Mesenchymal stem cell (in vitro differentiated cells and primary cell): Measurements from ENCODE around the gene COPS9.

Experiments used
- DNase-seq: peaks from one replicate; pipeline ENCODE4 v3.0.0-alpha.2; 2013
- H2AFZ ChIP-seq: one replicate; pipeline ENCODE4 v1.6.1; 2013; ENCODE audit warnings: low read depth, mild to moderate bottlenecking, control low read depth, inconsistent platforms, low read length, moderate library complexity
- H2AK5ac ChIP-seq: 2 replicates; pipeline ENCODE4 v1.6.1; 2013; ENCODE audit warnings: low read length, moderate library complexity, mild to moderate bottlenecking, inconsistent platforms; ENCODE audit not compliant: severe bottlenecking
- H2BK120ac ChIP-seq: one replicate; pipeline ENCODE4 v1.6.1; 2013; ENCODE audit warnings: low read depth, mild to moderate bottlenecking, inconsistent platforms, low read length, moderate library complexity
- H2BK12ac ChIP-seq, 2 experiments: one replicate each; pipeline ENCODE4 v1.6.1; 2013; ENCODE audit warnings: inconsistent platforms in 2 of 2, low read length in 2 of 2, mild to moderate bottlenecking in 2 of 2, moderate library complexity in 2 of 2, control low read depth in 1 of 2
- H2BK15ac ChIP-seq: one replicate; pipeline ENCODE4 v1.6.1; 2013; ENCODE audit warnings: mild to moderate bottlenecking, low read depth, inconsistent platforms; ENCODE audit not compliant: poor library complexity, severe bottlenecking
- H2BK5ac ChIP-seq: 2 replicates; pipeline ENCODE4 v1.6.1; 2013; ENCODE audit warnings: low read depth, mild to moderate bottlenecking, low read length, control low read depth, inconsistent platforms; ENCODE audit not compliant: poor library complexity, severe bottlenecking
- H3K14ac ChIP-seq, 2 experiments: one replicate each; pipeline ENCODE4 v1.6.1; 2013; ENCODE audit warnings: inconsistent platforms in 2 of 2, low read length in 2 of 2, control low read depth in 1 of 2, mild to moderate bottlenecking in 1 of 2, moderate library complexity in 1 of 2
- H3K18ac ChIP-seq, 2 experiments: one replicate each; pipeline ENCODE4 v1.6.1; 2013; ENCODE audit warnings: inconsistent platforms in 2 of 2, low read length in 2 of 2, control low read depth in 1 of 2, low read depth in 1 of 2, mild to moderate bottlenecking in 1 of 2
- H3K23ac ChIP-seq, 2 experiments: one replicate each; pipeline ENCODE4 v1.6.1; 2013; ENCODE audit warnings: inconsistent platforms in 2 of 2, low read length in 2 of 2, mild to moderate bottlenecking in 2 of 2, moderate library complexity in 2 of 2, control low read depth in 1 of 2
- H3K27ac ChIP-seq: 2 replicates; pipeline ENCODE4 v1.5.1; 2013; ENCODE audit warnings: mild to moderate bottlenecking, moderate library complexity, low read length, control low read depth, inconsistent platforms; ENCODE audit not compliant: poor library complexity, severe bottlenecking
- H3K27me3 ChIP-seq, 2 experiments: 2 replicates each; pipeline versions ENCODE4 v1.6.1 to v1.7.0; 2013; ENCODE audit warnings: low read length in 2 of 2, mild to moderate bottlenecking in 2 of 2, moderate library complexity in 2 of 2, control low read depth in 1 of 2, inconsistent platforms in 1 of 2; ENCODE audit not compliant: control insufficient read depth in 1 of 2, insufficient read depth in 1 of 2
- H3K36me3 ChIP-seq, 2 experiments: 2 replicates each; pipeline versions ENCODE4 v1.6.1 to v1.7.0; 2013; ENCODE audit warnings: low read length in 2 of 2, control low read depth in 1 of 2, inconsistent platforms in 1 of 2, low read depth in 1 of 2, mild to moderate bottlenecking in 1 of 2; ENCODE audit not compliant: insufficient read depth in 2 of 2, control insufficient read depth in 1 of 2
- H3K4ac ChIP-seq, 2 experiments: one replicate each; pipeline ENCODE4 v1.6.1; 2013; ENCODE audit warnings: inconsistent platforms in 2 of 2, low read length in 2 of 2, mild to moderate bottlenecking in 2 of 2, moderate library complexity in 2 of 2, control low read depth in 1 of 2, low read depth in 1 of 2
- H3K4me1 ChIP-seq: 2 replicates; pipeline ENCODE4 v1.6.1; 2013; ENCODE audit warnings: low read depth, low read length, control low read depth; ENCODE audit not compliant: control insufficient read depth, insufficient read depth
- H3K4me2 ChIP-seq: 2 replicates; pipeline ENCODE4 v1.6.1; 2013; ENCODE audit warnings: low read length, mild to moderate bottlenecking, inconsistent platforms; ENCODE audit not compliant: poor library complexity, severe bottlenecking
- H3K4me3 ChIP-seq, 2 experiments: 2 replicates each; pipeline versions ENCODE4 v1.5.1 to v1.7.0; 2013; ENCODE audit warnings: low read length in 2 of 2, mild to moderate bottlenecking in 2 of 2, control low read depth in 1 of 2, low read depth in 1 of 2; ENCODE audit not compliant: insufficient read depth in 1 of 2
- H3K79me1 ChIP-seq: replicated peaks from 2 replicates; pipeline ENCODE4 v1.6.1; 2013; ENCODE audit warnings: mild to moderate bottlenecking, control low read depth, low read length, inconsistent platforms; ENCODE audit not compliant: poor library complexity, severe bottlenecking
- H3K9ac ChIP-seq: 2 replicates; pipeline ENCODE4 v1.7.0; 2013; ENCODE audit warnings: mild to moderate bottlenecking, low read length, moderate library complexity
- H3K9me3 ChIP-seq: 2 replicates; pipeline ENCODE4 v1.7.0; 2013; ENCODE audit warnings: mild to moderate bottlenecking, low read length; ENCODE audit not compliant: control insufficient read depth
- H4K8ac ChIP-seq: one replicate; pipeline ENCODE4 v1.6.1; 2013; ENCODE audit warnings: inconsistent platforms, mild to moderate bottlenecking, low read length, moderate library complexity
- H4K91ac ChIP-seq: one replicate; pipeline ENCODE4 v1.6.1; 2013; ENCODE audit warnings: mild to moderate bottlenecking, low read length, inconsistent platforms
- WGBS: methylation state at CpG from one replicate; pipeline ENCODE4 v1.1.7; 2013; ENCODE audit warnings: mixed read lengths; 5-methylcytosine and 5-hydroxymethylcytosine counted together

The COPS9 gene

GRCh38 chr2:240170883-240171282 is 34.8 kb upstream of the COPS9 start:
- H2AFZ ChIP-seq = no peak overlapping the region
- H2BK120ac ChIP-seq = no peak overlapping the region
- no peak overlapping the region for H2AK5ac ChIP-seq
- H3K9ac ChIP-seq = no peak overlapping the region
- H3K23ac ChIP-seq = no peak overlapping the region
- H4K8ac ChIP-seq = no peak overlapping the region
- H3K27ac ChIP-seq = no peak overlapping the region
- no peak overlapping the region for H4K91ac ChIP-seq
- H3K79me1 ChIP-seq = no peaks in the 10 kb centered on the region
- H3K9me3 ChIP-seq = peaks cover 4% of the 10 kb centered on the region
- H3K36me3 ChIP-seq = no peaks in the 10 kb centered on the region
- H3K4me1 ChIP-seq = no peaks in the 10 kb centered on the region
- no peak overlapping the region for H3K14ac ChIP-seq
- no peak overlapping the region for H3K4me3 ChIP-seq
- DNase-seq = no peak
- WGBS = 58% methylated on average over 1 of the region's 3 CpGs
- no peak overlapping the region for H2BK15ac ChIP-seq
- H3K18ac ChIP-seq = no peak overlapping the region
- H2BK12ac ChIP-seq = no peak overlapping the region
- H2BK5ac ChIP-seq = no peak overlapping the region
- no peak overlapping the region for H3K4ac ChIP-seq
- peaks cover 0 to 83% of the 10 kb centered on the region in 2 experiments for H3K27me3 ChIP-seq
- no peak overlapping the region for H3K4me2 ChIP-seq

GRCh38 chr2:240170354-240170735 is 34.2 kb upstream of the COPS9 start:
- H3K36me3 ChIP-seq = no peaks in the 10 kb centered on the region
- no peak overlapping the region for H3K4me3 ChIP-seq
- no peak overlapping the region for H2BK15ac ChIP-seq
- no peak overlapping the region for H3K4ac ChIP-seq
- H3K4me2 ChIP-seq = no peak overlapping the region
- no peaks in the 10 kb centered on the region for H3K79me1 ChIP-seq
- no peak for DNase-seq
- no peaks in the 10 kb centered on the region for H3K4me1 ChIP-seq
- no peak overlapping the region for H2AK5ac ChIP-seq
- no peak overlapping the region for H3K18ac ChIP-seq
- no peak overlapping the region for H4K8ac ChIP-seq
- no peak overlapping the region for H2BK5ac ChIP-seq
- peaks cover 4% of the 10 kb centered on the region for H3K9me3 ChIP-seq
- no peak overlapping the region for H2AFZ ChIP-seq
- H3K9ac ChIP-seq = no peak overlapping the region
- H3K27me3 ChIP-seq = peaks cover 0 to 80% of the 10 kb centered on the region in 2 experiments
- H4K91ac ChIP-seq = no peak overlapping the region
- H2BK120ac ChIP-seq = no peak overlapping the region
- no peak overlapping the region for H3K23ac ChIP-seq
- H3K14ac ChIP-seq = no peak overlapping the region
- WGBS = 79% methylated on average over 4 of the region's 6 CpGs
- no peak overlapping the region for H2BK12ac ChIP-seq
- no peak overlapping the region for H3K27ac ChIP-seq

GRCh38 chr2:240169486-240170353 is 33.6 kb upstream of the COPS9 start:
- Histone ChIP-seq H4K91ac (no peak overlapping the region), H2BK15ac (no peak overlapping the region), H3K79me1 (no peaks in the 10 kb centered on the region), H3K4me3 (no peak overlapping the region), H3K36me3 (no peaks in the 10 kb centered on the region), H2BK12ac (no peak overlapping the region), H3K4ac (no peak overlapping the region), H3K14ac (no peak overlapping the region), H3K27me3 (peaks cover 0 to 77% of the 10 kb centered on the region in 2 experiments), H3K4me1 (no peaks in the 10 kb centered on the region), H3K18ac (no peak overlapping the region), H3K9ac (no peak overlapping the region), H4K8ac (no peak overlapping the region), H3K23ac (no peak overlapping the region), H3K27ac (no peak overlapping the region), H2BK5ac (no peak overlapping the region), H2AFZ (no peak overlapping the region), H3K4me2 (no peak overlapping the region), H2AK5ac (no peak overlapping the region), H2BK120ac (no peak overlapping the region), H3K9me3 (peaks cover 4% of the 10 kb centered on the region)
- DNase-seq = no peak
- 75% methylated on average over 15 of the region's 15 CpGs for WGBS

GRCh38 chr2:240168546-240169361 is 32.6 kb upstream of the COPS9 start:
- H3K79me1 ChIP-seq = no peaks in the 10 kb centered on the region
- no peak overlapping the region for H2BK15ac ChIP-seq
- H3K9me3 ChIP-seq = peaks cover 4% of the 10 kb centered on the region
- H2BK12ac ChIP-seq = no peak overlapping the region
- no peak overlapping the region for H2BK120ac ChIP-seq
- DNase-seq = no peak
- H2AFZ ChIP-seq = no peak overlapping the region
- no peaks in the 10 kb centered on the region for H3K36me3 ChIP-seq
- H4K8ac ChIP-seq = no peak overlapping the region
- no peak overlapping the region for H2BK5ac ChIP-seq
- H3K4ac ChIP-seq = no peak overlapping the region
- 78% methylated on average over 26 of the region's 26 CpGs for WGBS
- H3K27me3 ChIP-seq = peaks cover 0 to 68% of the 10 kb centered on the region in 2 experiments
- H3K18ac ChIP-seq = no peak overlapping the region
- H3K23ac ChIP-seq = no peak overlapping the region
- no peak overlapping the region for H3K4me3 ChIP-seq
- H2AK5ac ChIP-seq = no peak overlapping the region
- H3K4me2 ChIP-seq = no peak overlapping the region
- H3K9ac ChIP-seq = no peak overlapping the region
- no peaks in the 10 kb centered on the region for H3K4me1 ChIP-seq
- H3K14ac ChIP-seq = no peak overlapping the region
- no peak overlapping the region for H4K91ac ChIP-seq
- H3K27ac ChIP-seq = no peak overlapping the region
